Measurements from ENCODE around the gene MYLK.

The MYLK gene

GRCh38 chr3:123571973-123572365 is 312.2 kb downstream of the MYLK start:
- no peak for DNase-seq

- DNase-seq = no peak
These were observed 312.7 kb downstream of the MYLK start for GRCh38 chr3:123571264-123571972.

- no peak for DNase-seq
These were observed 315.3 kb downstream of the MYLK start for GRCh38 chr3:123568875-123569274.

GRCh38 chr3:123568034-123568433 is 316.1 kb downstream of the MYLK start:
- no peak for DNase-seq

- no peak for DNase-seq
These were observed 320.1 kb downstream of the MYLK start for GRCh38 chr3:123564056-123564455.

- DNase-seq = no peak
These were observed 321.6 kb downstream of the MYLK start for GRCh38 chr3:123562547-123562946.

- DNase-seq = no peak
These were observed 322.9 kb downstream of the MYLK start for GRCh38 chr3:123561188-123561587.

All from NCI-H1436 treated with DMSO at 0.1 percent for 48 hours (cell line).